K562 (cell line): Measurements from ENCODE around the gene NBEAL1. TPM values are rescaled to one million over a fixed set of nuclear protein-coding genes. Genes with fewer than 3 reads are reported as not detected.
A peak's percentile ranks its signal among the peaks of the same experiment; 100 is the strongest.
"Not testable (repeated sequence)": the region's sequence is repeated elsewhere in the genome, so short reads cannot be mapped to it uniquely, and the experiment has no call there.

ENCODE experiments used
- ATAC-seq: fragments of 200-7000 bp; cut with Tn5 transposase; 3 replicates; pipeline ENCODE4 v1.9.1; 2020; ENCODE audit warnings: moderate library complexity
- BruUV-seq: library from RNA; stranded (reverse); fragments of 400-500 nt; replicated peaks from 2 replicates; lab custom pipeline; 2021; lab: Mats Ljungman, UMichigan
- CTCF ChIA-PET: fragments of 300-600 bp; formaldehyde crosslinking; extraction: SDS; loops from one replicate; lab custom pipeline; 2021; ENCODE audit warnings: low intra/inter-chr PET ratio; lab: Yijun Ruan, JAX
- POLR2A ChIA-PET: fragments of 300-600, 350-650 bp; sonication (Branson Sonifier 250); formaldehyde crosslinking; extraction: SDS; loops from one replicate; lab custom pipeline; 2021; ENCODE audit warnings: antibody characterized with exemption, inconsistent platforms; lab: Yijun Ruan, JAX
- DNase-seq, 4 experiments: peaks; one replicate each; pipeline versions ENCODE4 v3.0.0 to v3.0.0-alpha.2; 2011 to 2018; ENCODE audit warnings: low spot score in 3 of 4, mixed read lengths in 3 of 4; ENCODE audit errors: extremely low read depth in 1 of 4
- FAIRE-seq: peaks from 2 replicates; lab custom pipeline; 2011; peaks lifted over from hg19 to GRCh38; lab: Jason Lieb, UNC
- H2AFZ ChIP-seq: 2 replicates; pipeline ENCODE4 v1.6.0; 2011; ENCODE audit warnings: low read depth, low read length, control low read depth, inconsistent platforms
- H3K27ac ChIP-seq: fragments of 200-600 bp; 3 replicates; pipeline ENCODE4 v1.8.0; 2011; ENCODE audit warnings: low read depth, mild to moderate bottlenecking, control low read depth, inconsistent platforms, low read length, moderate library complexity, mixed read lengths; ENCODE audit errors: extremely low read depth
- H3K27me3 ChIP-seq, 2 experiments: fragments of 300-600 bp in 1 of 2; 2 replicates in 1 of 2; 3 replicates in 1 of 2; pipeline versions ENCODE4 v1.6.0 to v1.8.0; 2011; ENCODE audit warnings: inconsistent platforms in 2 of 2, low read length in 2 of 2, mild to moderate bottlenecking in 1 of 2, mixed read lengths in 1 of 2, moderate library complexity in 1 of 2; ENCODE audit not compliant: control insufficient read depth in 2 of 2, insufficient read depth in 2 of 2
- H3K36me3 ChIP-seq: fragments of 300-600 bp; 3 replicates; pipeline ENCODE4 v1.8.0; 2011; ENCODE audit warnings: mild to moderate bottlenecking, low read length, inconsistent platforms; ENCODE audit not compliant: control insufficient read depth, insufficient read depth
- H3K4me1 ChIP-seq, 2 experiments: fragments of 200-600 bp in 1 of 2; replicated peaks in 1 of 2; 2 replicates in 1 of 2; 3 replicates in 1 of 2; pipeline versions ENCODE4 v1.5.1 to v1.8.0; 2011; ENCODE audit warnings: inconsistent platforms in 2 of 2, low read length in 2 of 2, mild to moderate bottlenecking in 1 of 2, mixed read lengths in 1 of 2, moderate library complexity in 1 of 2; ENCODE audit not compliant: control insufficient read depth in 2 of 2, insufficient read depth in 2 of 2
- H3K4me2 ChIP-seq: 2 replicates; pipeline ENCODE4 v1.6.1; 2011; ENCODE audit warnings: low read length, control low read depth, inconsistent platforms, mixed read lengths; ENCODE audit not compliant: insufficient read depth
- H3K4me3 ChIP-seq: fragments of 200-600 bp; sonication (generic), shearing (Covaris generic); 2 replicates; pipeline ENCODE4 v1.5.1; 2016; ENCODE audit warnings: control low read depth, inconsistent platforms
- H3K79me2 ChIP-seq: fragments of 200-600 bp; 3 replicates; pipeline ENCODE4 v1.8.0; 2011; ENCODE audit warnings: low read length, inconsistent platforms; ENCODE audit not compliant: control insufficient read depth, insufficient read depth
- H3K9ac ChIP-seq, 2 experiments: 2 replicates each; pipeline versions ENCODE4 v1.6.0 to v1.6.1; 2011; ENCODE audit warnings: low read depth in 2 of 2, low read length in 2 of 2, control low read depth in 1 of 2, inconsistent platforms in 1 of 2, mild to moderate bottlenecking in 1 of 2, mixed read lengths in 1 of 2; ENCODE audit not compliant: insufficient read depth in 1 of 2
- H3K9me1 ChIP-seq: one replicate; pipeline ENCODE4 v1.6.0; 2011; ENCODE audit warnings: inconsistent platforms, mild to moderate bottlenecking, low read length, moderate library complexity; ENCODE audit not compliant: control insufficient read depth, insufficient read depth
- H3K9me3 ChIP-seq: replicated peaks from 2 replicates; pipeline ENCODE4 v1.5.1; 2011; ENCODE audit warnings: low read depth, low read length, inconsistent platforms; ENCODE audit not compliant: control insufficient read depth, insufficient read depth
- H4K20me1 ChIP-seq: replicated peaks from 2 replicates; pipeline ENCODE4 v1.6.1; 2011; ENCODE audit warnings: low read length, inconsistent platforms, mixed read lengths; ENCODE audit not compliant: control insufficient read depth, insufficient read depth
- ARHGAP35 ChIP-seq: fragments of 450-650 bp; IDR thresholded peaks from 2 replicates; pipeline ENCODE4 v1.6.1; 2018; ENCODE audit not compliant: partially characterized antibody
- BACH1 ChIP-seq: fragments of 200-800 bp; sonication (Bioruptor generic); IDR thresholded peaks from 2 replicates; pipeline ENCODE4 v1.6.1; 2016; ENCODE audit warnings: missing genetic modification characterization, missing compliant biosample characterization
- FOXK1 ChIP-seq: sonication (generic); formaldehyde crosslinking; IDR thresholded peaks from 2 replicates; pipeline ENCODE4 v1.8.0; 2022; ENCODE audit warnings: missing genetic modification reagents, mild to moderate bottlenecking, borderline replicate concordance
- LEF1 ChIP-seq: fragments of 450-650 bp; IDR thresholded peaks from 2 replicates; pipeline ENCODE4 v1.6.1; 2016; ENCODE audit warnings: mild to moderate bottlenecking
- WGBS: fragments of 100-300 bp; shearing (Covaris generic); methylation state at CpG from one replicate; pipeline ENCODE4 v1.1.6; 2016; ENCODE audit warnings: low coverage, mixed read lengths; ENCODE audit not compliant: insufficient coverage; ENCODE audit errors: missing lambda C conversion rate; 5-methylcytosine and 5-hydroxymethylcytosine counted together
- in situ Hi-C: fragments of 300-500 bp; cut with MboI; formaldehyde crosslinking; loops from 4 replicates; pipeline ENCODE4 v1.15.0; 2018; ENCODE audit warnings: inconsistent platforms, mixed read lengths
- intact Hi-C: fragments of 100-400 bp; cut with micrococcal nuclease; formaldehyde crosslinking; loops from 2 replicates; pipeline ENCODE4 v1.14.2; 2022
- polyA plus RNA-seq, 8 experiments: library from polyadenylated mRNA; depleted of rRNA in 4 of 8; stranded (reverse) in 5 of 8; unstranded in 3 of 8; fragments of >200 nt; fragmentation: Nextera tagmentation in 2 of 8; fragmentation: Illumina TruSeq in 1 of 8; extraction: Ambion mirVana in 2 of 8; extraction: Trizol in 1 of 8; gene quantifications; 2 replicates each; pipeline versions ENCODE4 v1.2.1 to v1.2.3, GENCODE V29; 2011 to 2014; ENCODE audit warnings: inconsistent platforms in 1 of 8, missing spikeins in 1 of 8
- total RNA-seq, 7 experiments: library from RNA; depleted of rRNA in 6 of 7; stranded (reverse); fragments of >200 nt in 6 of 7; fragmentation: Illumina TruSeq in 2 of 7; extraction: Trizol in 2 of 7; gene quantifications; 2 replicates each; pipeline versions ENCODE4 v1.2.1 to v1.2.3, GENCODE V29; 2011 to 2021; ENCODE audit warnings: low replicate concordance in 1 of 7
- TF ChIP-seq, protein P1 (sequence below): fragments of 450-650 bp; IDR thresholded peaks from 2 replicates; pipeline ENCODE4 v1.6.1; 2016; ENCODE audit warnings: mild to moderate bottlenecking

NBEAL1 gene
- total and polyA plus RNA-seq, 9 of the 15 experiments (the other 6 are each of a cell fraction or from before 2014, with no cell fraction given) = 2.1 to 13.5 (median 7.3) TPM

DNA sequence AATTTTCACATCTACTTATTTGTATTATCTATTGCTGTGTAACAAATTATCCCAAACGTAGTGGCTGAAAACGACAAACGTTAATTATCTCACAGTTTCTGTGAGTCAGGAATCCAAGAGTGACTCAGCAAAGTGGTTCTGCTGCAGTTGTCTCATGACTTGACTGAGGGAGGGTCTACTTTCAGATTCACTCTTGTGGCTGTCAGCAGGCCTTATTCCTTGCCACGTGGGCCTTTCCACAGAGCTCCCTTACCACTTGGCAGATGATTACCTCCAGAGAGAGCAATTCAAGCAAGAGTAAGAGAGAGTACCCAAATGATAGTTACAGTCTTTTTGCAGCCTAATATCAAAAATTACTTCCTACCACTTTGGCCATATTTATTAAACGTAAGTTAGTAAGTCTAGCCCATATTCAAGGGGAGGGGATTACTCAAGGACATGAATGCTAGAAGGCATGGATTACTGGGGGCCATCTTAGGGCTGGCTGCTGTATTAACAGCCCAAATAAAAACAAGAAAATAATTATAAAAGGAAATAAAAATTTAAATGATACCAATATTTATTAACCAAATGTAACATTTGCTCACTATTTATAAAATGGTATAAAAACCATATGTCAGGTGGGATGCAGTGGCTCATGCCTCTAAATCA is 48.7 kb upstream of the NBEAL1 start (continued):
- TF ChIP-seq, protein P1, sequence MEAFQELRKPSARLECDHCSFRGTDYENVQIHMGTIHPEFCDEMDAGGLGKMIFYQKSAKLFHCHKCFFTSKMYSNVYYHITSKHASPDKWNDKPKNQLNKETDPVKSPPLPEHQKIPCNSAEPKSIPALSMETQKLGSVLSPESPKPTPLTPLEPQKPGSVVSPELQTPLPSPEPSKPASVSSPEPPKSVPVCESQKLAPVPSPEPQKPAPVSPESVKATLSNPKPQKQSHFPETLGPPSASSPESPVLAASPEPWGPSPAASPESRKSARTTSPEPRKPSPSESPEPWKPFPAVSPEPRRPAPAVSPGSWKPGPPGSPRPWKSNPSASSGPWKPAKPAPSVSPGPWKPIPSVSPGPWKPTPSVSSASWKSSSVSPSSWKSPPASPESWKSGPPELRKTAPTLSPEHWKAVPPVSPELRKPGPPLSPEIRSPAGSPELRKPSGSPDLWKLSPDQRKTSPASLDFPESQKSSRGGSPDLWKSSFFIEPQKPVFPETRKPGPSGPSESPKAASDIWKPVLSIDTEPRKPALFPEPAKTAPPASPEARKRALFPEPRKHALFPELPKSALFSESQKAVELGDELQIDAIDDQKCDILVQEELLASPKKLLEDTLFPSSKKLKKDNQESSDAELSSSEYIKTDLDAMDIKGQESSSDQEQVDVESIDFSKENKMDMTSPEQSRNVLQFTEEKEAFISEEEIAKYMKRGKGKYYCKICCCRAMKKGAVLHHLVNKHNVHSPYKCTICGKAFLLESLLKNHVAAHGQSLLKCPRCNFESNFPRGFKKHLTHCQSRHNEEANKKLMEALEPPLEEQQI = peak; percentile 85
- TF ChIP-seq FOXK1 (no peak), LEF1 (peak; percentile 47), BACH1 (tag) (peak; percentile 99), ARHGAP35 (no peak)

DNA sequence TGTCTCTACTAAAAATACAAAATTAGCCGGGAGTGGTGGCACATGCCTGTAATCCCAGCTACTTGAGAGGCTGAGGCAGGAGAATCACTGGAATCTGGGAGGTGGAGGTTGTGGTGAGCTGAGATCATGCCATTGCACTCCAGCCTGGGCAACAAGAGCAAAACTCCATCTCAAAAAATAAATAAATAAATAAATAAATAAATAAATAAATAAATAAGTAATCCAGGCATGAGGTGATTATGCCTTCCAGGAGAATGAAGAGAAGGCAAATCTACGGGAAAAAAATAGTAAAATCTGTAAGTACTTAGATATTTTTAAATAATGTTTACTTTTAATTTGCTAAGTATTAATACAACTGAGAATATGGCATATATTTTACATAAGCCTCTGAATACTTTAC is 45.3 kb upstream of the NBEAL1 start:
- H2AFZ ChIP-seq, H3K27ac ChIP-seq, FAIRE-seq, H3K27me3 ChIP-seq, ATAC-seq, in situ Hi-C loops, BruUV-seq, H4K20me1 ChIP-seq, H3K79me2 ChIP-seq, H3K4me3 ChIP-seq, H3K9ac ChIP-seq, CTCF ChIA-PET, H3K9me3 ChIP-seq, DNase-seq, H3K4me2 ChIP-seq, H3K4me1 ChIP-seq, H3K36me3 ChIP-seq, H3K9me1 ChIP-seq: not testable (repeated sequence)
- intact Hi-C loops = loop anchor here (5.0 kb wide), 1 partner anchor 57 kb away; the partner anchor contains the start of genes CARF and WDR12
- WGBS = 50% methylated on average over 2 of the region's 2 CpGs
- POLR2A ChIA-PET = interaction anchor here (0.9 to 1.3 kb wide), 2 partner anchors 10 to 14 kb away, joined by 3 read pairs; no protein-coding TSS in a partner anchor
